IMR-90 (cell line): ENCODE data around the gene CNGB1. TPM values are rescaled to one million over a fixed set of nuclear protein-coding genes. Genes with fewer than 3 reads are reported as not detected.

Experiments
- ATAC-seq: fragments of 200-7000 bp; cut with Tn5 transposase; 2 replicates; pipeline ENCODE4 v1.9.1; 2020; ENCODE audit warnings: low read depth, mild to moderate bottlenecking, moderate library complexity
- BruUV-seq: library from RNA; stranded (reverse); fragments of 400-500 nt; replicated peaks from 2 replicates; lab custom pipeline; 2021; lab: Mats Ljungman, UMichigan
- CTCF ChIA-PET: fragments of 300-600 bp; formaldehyde crosslinking; extraction: SDS; loops from one replicate; lab custom pipeline; 2021; ENCODE audit warnings: antibody characterized with exemption; lab: Yijun Ruan, JAX
- POLR2A ChIA-PET: fragments of 300-600 bp; sonication (Branson Sonifier 250); formaldehyde crosslinking; loops from one replicate; lab custom pipeline; 2022; ENCODE audit warnings: antibody characterized with exemption; ENCODE audit not compliant: unreplicated experiment; lab: Charles Lee
- DNase-seq: peaks from one replicate; pipeline ENCODE4 v3.0.0; 2013
- H2AFZ ChIP-seq: replicated peaks from 2 replicates; pipeline ENCODE3; 2013; ENCODE audit warnings: low read length, mild to moderate bottlenecking; ENCODE audit not compliant: poor library complexity
- H2AK5ac ChIP-seq: 2 replicates; pipeline ENCODE4 v1.6.1; 2013; ENCODE audit warnings: low read depth, low read length, inconsistent platforms
- H2AK9ac ChIP-seq: replicated peaks from 2 replicates; pipeline ENCODE3; 2013; ENCODE audit warnings: mild to moderate bottlenecking, low read depth, low read length, moderate library complexity; ENCODE audit not compliant: poor library complexity
- H2BK120ac ChIP-seq: 2 replicates; pipeline ENCODE4 v1.6.1; 2013; ENCODE audit warnings: low read depth, low read length, inconsistent platforms
- H2BK15ac ChIP-seq: 3 replicates; pipeline ENCODE4 v1.6.1; 2013; ENCODE audit warnings: low read depth, low read length, inconsistent platforms
- H2BK20ac ChIP-seq: 2 replicates; pipeline ENCODE4 v1.6.1; 2013; ENCODE audit warnings: low read depth, mild to moderate bottlenecking, inconsistent platforms, low read length, moderate library complexity
- H2BK5ac ChIP-seq: 2 replicates; pipeline ENCODE4 v1.6.1; 2013; ENCODE audit warnings: mild to moderate bottlenecking, low read depth, low read length, inconsistent platforms; ENCODE audit not compliant: poor library complexity, severe bottlenecking
- H3K14ac ChIP-seq: replicated peaks from 2 replicates; pipeline ENCODE4 v1.6.1; 2013; ENCODE audit warnings: low read depth, low read length, inconsistent platforms
- H3K18ac ChIP-seq: 2 replicates; pipeline ENCODE4 v1.6.1; 2013; ENCODE audit warnings: low read depth, low read length, control low read depth
- H3K23ac ChIP-seq: 2 replicates; pipeline ENCODE4 v1.6.1; 2013; ENCODE audit warnings: low read depth, low read length, inconsistent platforms
- H3K27ac ChIP-seq: 2 replicates; pipeline ENCODE4 v1.5.1; 2013; ENCODE audit warnings: mild to moderate bottlenecking, control low read depth, low read length; ENCODE audit not compliant: insufficient read depth
- H3K27me3 ChIP-seq: 2 replicates; pipeline ENCODE4 v1.6.1; 2013; ENCODE audit warnings: low read length; ENCODE audit not compliant: control insufficient read depth, insufficient read depth
- H3K36me3 ChIP-seq: 2 replicates; pipeline ENCODE4 v1.6.1; 2013; ENCODE audit warnings: low read length, mixed read lengths; ENCODE audit not compliant: control insufficient read depth, insufficient read depth
- H3K4ac ChIP-seq: 2 replicates; pipeline ENCODE4 v1.6.1; 2013; ENCODE audit warnings: low read depth, low read length, inconsistent platforms
- H3K4me1 ChIP-seq: 2 replicates; pipeline ENCODE4 v1.6.1; 2013; ENCODE audit warnings: low read length, mixed read lengths; ENCODE audit not compliant: control insufficient read depth, insufficient read depth
- H3K4me2 ChIP-seq: 2 replicates; pipeline ENCODE4 v1.6.1; 2013; ENCODE audit warnings: low read depth, mild to moderate bottlenecking, control low read depth, low read length, moderate library complexity
- H3K4me3 ChIP-seq: 2 replicates; pipeline ENCODE4 v1.5.1; 2013; ENCODE audit warnings: low read depth, mild to moderate bottlenecking, control low read depth, low read length, moderate library complexity; ENCODE audit not compliant: insufficient read depth
- H3K56ac ChIP-seq: 2 replicates; pipeline ENCODE4 v1.6.1; 2013; ENCODE audit warnings: low read length, inconsistent platforms; ENCODE audit not compliant: insufficient read depth; ENCODE audit errors: extremely low read depth
- H3K79me1 ChIP-seq, 2 experiments: 2 replicates each; pipeline ENCODE4 v1.6.1; 2013; ENCODE audit warnings: low read length in 2 of 2, inconsistent platforms in 1 of 2, low read depth in 1 of 2
- H3K9ac ChIP-seq: 2 replicates; pipeline ENCODE4 v1.6.1; 2013; ENCODE audit warnings: low read depth, low read length, control low read depth
- H3K9me1 ChIP-seq: 2 replicates; pipeline ENCODE4 v1.6.1; 2013; ENCODE audit warnings: low read length, inconsistent platforms; ENCODE audit not compliant: insufficient read depth
- H3K9me3 ChIP-seq: 2 replicates; pipeline ENCODE4 v1.6.1; 2013; ENCODE audit warnings: low read length; ENCODE audit not compliant: control insufficient read depth, insufficient read depth
- H4K20me1 ChIP-seq: 2 replicates; pipeline ENCODE4 v1.6.1; 2013; ENCODE audit warnings: low read length, inconsistent platforms; ENCODE audit not compliant: insufficient read depth
- H4K5ac ChIP-seq: 2 replicates; pipeline ENCODE4 v1.6.1; 2013; ENCODE audit warnings: mild to moderate bottlenecking, low read depth, low read length, control low read depth
- H4K8ac ChIP-seq, 2 experiments: 2 replicates each; pipeline ENCODE4 v1.6.1; 2013; ENCODE audit warnings: low read depth in 2 of 2, low read length in 2 of 2, control low read depth in 1 of 2, inconsistent platforms in 1 of 2
- H4K91ac ChIP-seq: 2 replicates; pipeline ENCODE4 v1.6.1; 2013; ENCODE audit warnings: low read depth, low read length, inconsistent platforms; ENCODE audit not compliant: insufficient read depth
- BHLHE40 ChIP-seq: fragments of 150-350 bp; IDR thresholded peaks from 2 replicates; pipeline ENCODE4 v1.6.1; 2016; ENCODE audit warnings: mild to moderate bottlenecking, low read depth, low read length
- CEBPB ChIP-seq: IDR thresholded peaks from 2 replicates; pipeline ENCODE4 v1.6.1; 2012; ENCODE audit warnings: low read depth, low read length, improper control_type of control experiment
- CHD1 ChIP-seq: IDR thresholded peaks from 2 replicates; pipeline ENCODE4 v1.6.1; 2012; ENCODE audit warnings: low read depth, low read length, improper control_type of control experiment
- FOS ChIP-seq: fragments of 150-350 bp; IDR thresholded peaks from 2 replicates; pipeline ENCODE4 v1.6.1; 2016; ENCODE audit warnings: low read depth, low read length
- MAFK ChIP-seq: IDR thresholded peaks from 2 replicates; pipeline ENCODE4 v1.6.1; 2012; ENCODE audit warnings: low read depth, low read length, improper control_type of control experiment
- MAZ ChIP-seq: IDR thresholded peaks from 2 replicates; pipeline ENCODE4 v1.6.1; 2012; ENCODE audit warnings: low read depth, mild to moderate bottlenecking, low read length, improper control_type of control experiment, moderate library complexity, borderline replicate concordance
- MXI1 ChIP-seq: IDR thresholded peaks from 2 replicates; pipeline ENCODE4 v1.6.1; 2012; ENCODE audit warnings: low read depth, mild to moderate bottlenecking, low read length, moderate library complexity, borderline replicate concordance
- NFE2L2 ChIP-seq: fragments of 150-350 bp; IDR thresholded peaks from 2 replicates; pipeline ENCODE4 v1.6.1; 2016; ENCODE audit warnings: low read depth, mild to moderate bottlenecking, low read length
- POLR2A ChIP-seq: IDR thresholded peaks from 2 replicates; pipeline ENCODE4 v1.6.1; 2012; ENCODE audit warnings: mild to moderate bottlenecking, low read depth, low read length
- RAD21 ChIP-seq: IDR thresholded peaks from 2 replicates; pipeline ENCODE4 v1.6.1; 2012; ENCODE audit warnings: low read length, improper control_type of control experiment
- RCOR1 ChIP-seq: IDR thresholded peaks from 2 replicates; pipeline ENCODE4 v1.6.1; 2012; ENCODE audit warnings: mild to moderate bottlenecking, low read length, improper control_type of control experiment; ENCODE audit not compliant: insufficient replicate concordance
- RFX5 ChIP-seq: IDR thresholded peaks from 2 replicates; pipeline ENCODE4 v1.8.0; 2012; ENCODE audit warnings: low read depth, mild to moderate bottlenecking, low read length, moderate library complexity
- SMC3 ChIP-seq: fragments of 150-350 bp; IDR thresholded peaks from 2 replicates; pipeline ENCODE4 v1.6.1; 2016; ENCODE audit warnings: low read depth, mild to moderate bottlenecking, antibody characterized with exemption, low read length, moderate library complexity
- USF2 ChIP-seq: fragments of 150-350 bp; IDR thresholded peaks from 2 replicates; pipeline ENCODE4 v1.6.1; 2017; ENCODE audit warnings: mild to moderate bottlenecking, antibody characterized with exemption, low read length, low read depth
- WGBS, 2 experiments: methylation state at CpG; one replicate each; pipeline versions ENCODE4 v1.1.5 to v1.1.7; 2013; ENCODE audit warnings: missing lambda C conversion rate in 2 of 2; ENCODE audit not compliant: insufficient read length in 1 of 2; ENCODE audit errors: extremely low coverage in 2 of 2; 5-methylcytosine and 5-hydroxymethylcytosine counted together
- dilution Hi-C: fragments of 300-500 bp; cut with HindIII; formaldehyde crosslinking; loops from one replicate; pipeline ENCODE4 v1.14.3; 2018; ENCODE audit warnings: low sequenced_read_pairs; ENCODE audit not compliant: unreplicated experiment
- in situ Hi-C: fragments of 300-500 bp; cut with MboI; formaldehyde crosslinking; loops from 3 replicates; pipeline ENCODE4 v1.14.3; 2019; ENCODE audit warnings: low sequenced_read_pairs, inconsistent platforms, mixed read lengths
- intact Hi-C: fragments of 100-400 bp; cut with micrococcal nuclease; formaldehyde crosslinking; loops from 2 replicates; pipeline ENCODE4 v1.10.0; 2022
- polyA plus RNA-seq, 3 experiments: library from polyadenylated mRNA; depleted of rRNA; stranded (reverse); fragments of >200 nt; gene quantifications; 2 replicates each; pipeline ENCODE4 v1.2.3, GENCODE V29; 2012; ENCODE audit warnings: low replicate concordance in 1 of 3
- total RNA-seq: library from RNA; depleted of rRNA; stranded (reverse); fragments of >200 nt; gene quantifications from 2 replicates; pipeline ENCODE4 v1.2.3, GENCODE V29; 2012
- TF ChIP-seq, protein P1 (sequence below): conservative IDR thresholded peaks from 2 replicates; pipeline ENCODE4 v1.5.1; 2012; ENCODE audit warnings: mild to moderate bottlenecking, low read depth, low read length, improper control_type of control experiment
- TF ChIP-seq, protein P2 (sequence below): fragments of 150-350 bp; IDR thresholded peaks from 2 replicates; pipeline ENCODE4 v1.6.1; 2016; ENCODE audit warnings: low read depth, mild to moderate bottlenecking, low read length, moderate library complexity, borderline replicate concordance

The CNGB1 gene
- total and polyA plus RNA-seq, 2 of the 4 experiments (the other 2 are of a cell fraction): not detected

DNA sequence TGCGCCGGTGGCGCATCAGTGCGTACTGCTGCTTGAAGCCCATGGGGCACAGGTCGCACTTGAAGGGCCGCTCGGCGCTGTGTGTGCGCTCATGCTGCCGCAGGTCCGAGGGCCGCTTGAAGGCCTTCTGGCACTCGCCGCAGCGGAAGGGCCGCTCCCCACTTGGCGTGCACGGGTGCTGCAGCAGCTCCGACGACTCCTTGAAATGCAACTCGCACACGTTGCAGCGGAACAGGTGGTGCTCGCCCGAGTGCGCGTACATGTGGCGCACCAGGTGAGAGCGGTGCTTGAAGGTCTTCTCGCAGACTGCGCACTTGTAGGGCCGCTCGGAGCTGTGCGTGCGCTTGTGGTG lies 26.2 kb upstream of the CNGB1 start:
- peaks cover 34% of the 10 kb centered on the region; the same call in 1 of the 2 replicates for H3K36me3 ChIP-seq
- BruUV-seq: no TSS peak
- ChIA-PET POLR2A (no interaction called here), CTCF (no interaction called here)
- peaks cover 11% of the 10 kb centered on the region; the same call in 1 of the 2 replicates for H3K9me1 ChIP-seq
- no peak overlapping the region for H2BK15ac ChIP-seq
- in situ Hi-C loops: no loop called here
- H4K5ac ChIP-seq: no peak overlapping the region
- H3K79me1 ChIP-seq: peaks cover 15 to 53% of the 10 kb centered on the region in 2 experiments
- no peak overlapping the region for H3K14ac ChIP-seq
- H3K18ac ChIP-seq: no peak overlapping the region
- H3K56ac ChIP-seq: no peak overlapping the region
- no peak overlapping the region for H3K4me3 ChIP-seq
- 97% methylated on average over 34 of the region's 35 CpGs; no CpG with 5 or more reads in 1 of the 2 experiments for whole genome bisulfite sequencing, 2 experiments
- no peak overlapping the region for H2AFZ ChIP-seq
- H2BK5ac ChIP-seq: no peak overlapping the region
- H3K9me3 ChIP-seq: no peaks in the 10 kb centered on the region
- ATAC-seq (no peak), DNase-seq (no peak)
- no peak overlapping the region for H3K9ac ChIP-seq
- no peak for TF ChIP-seq MAZ
- TF ChIP-seq MAFK: no peak
- TF ChIP-seq, protein P1, sequence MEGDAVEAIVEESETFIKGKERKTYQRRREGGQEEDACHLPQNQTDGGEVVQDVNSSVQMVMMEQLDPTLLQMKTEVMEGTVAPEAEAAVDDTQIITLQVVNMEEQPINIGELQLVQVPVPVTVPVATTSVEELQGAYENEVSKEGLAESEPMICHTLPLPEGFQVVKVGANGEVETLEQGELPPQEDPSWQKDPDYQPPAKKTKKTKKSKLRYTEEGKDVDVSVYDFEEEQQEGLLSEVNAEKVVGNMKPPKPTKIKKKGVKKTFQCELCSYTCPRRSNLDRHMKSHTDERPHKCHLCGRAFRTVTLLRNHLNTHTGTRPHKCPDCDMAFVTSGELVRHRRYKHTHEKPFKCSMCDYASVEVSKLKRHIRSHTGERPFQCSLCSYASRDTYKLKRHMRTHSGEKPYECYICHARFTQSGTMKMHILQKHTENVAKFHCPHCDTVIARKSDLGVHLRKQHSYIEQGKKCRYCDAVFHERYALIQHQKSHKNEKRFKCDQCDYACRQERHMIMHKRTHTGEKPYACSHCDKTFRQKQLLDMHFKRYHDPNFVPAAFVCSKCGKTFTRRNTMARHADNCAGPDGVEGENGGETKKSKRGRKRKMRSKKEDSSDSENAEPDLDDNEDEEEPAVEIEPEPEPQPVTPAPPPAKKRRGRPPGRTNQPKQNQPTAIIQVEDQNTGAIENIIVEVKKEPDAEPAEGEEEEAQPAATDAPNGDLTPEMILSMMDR: no peak
- TF ChIP-seq CEBPB: no peak
- TF ChIP-seq SMC3: no peak
- no peak for TF ChIP-seq RCOR1
- TF ChIP-seq NFE2L2: no peak
- no peak for TF ChIP-seq RAD21
- TF ChIP-seq MXI1: no peak
- TF ChIP-seq FOS: no peak
- no peak for TF ChIP-seq USF2
- TF ChIP-seq BHLHE40: no peak
- TF ChIP-seq RFX5: no peak
- no peak for TF ChIP-seq POLR2A
- TF ChIP-seq, protein P2, sequence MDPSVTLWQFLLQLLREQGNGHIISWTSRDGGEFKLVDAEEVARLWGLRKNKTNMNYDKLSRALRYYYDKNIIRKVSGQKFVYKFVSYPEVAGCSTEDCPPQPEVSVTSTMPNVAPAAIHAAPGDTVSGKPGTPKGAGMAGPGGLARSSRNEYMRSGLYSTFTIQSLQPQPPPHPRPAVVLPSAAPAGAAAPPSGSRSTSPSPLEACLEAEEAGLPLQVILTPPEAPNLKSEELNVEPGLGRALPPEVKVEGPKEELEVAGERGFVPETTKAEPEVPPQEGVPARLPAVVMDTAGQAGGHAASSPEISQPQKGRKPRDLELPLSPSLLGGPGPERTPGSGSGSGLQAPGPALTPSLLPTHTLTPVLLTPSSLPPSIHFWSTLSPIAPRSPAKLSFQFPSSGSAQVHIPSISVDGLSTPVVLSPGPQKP: no peak
- no peak for TF ChIP-seq CHD1
- H2AK9ac ChIP-seq: no peak overlapping the region
- H3K4me1 ChIP-seq: peaks cover 12% of the 10 kb centered on the region
- no peak overlapping the region for H4K91ac ChIP-seq
- H2BK120ac ChIP-seq: no peak overlapping the region
- intact Hi-C loops: no loop called here
- no peak overlapping the region for H4K8ac ChIP-seq
- no peak overlapping the region for H3K4me2 ChIP-seq
- no peak overlapping the region for H2BK20ac ChIP-seq
- no peaks in the 10 kb centered on the region for H3K27me3 ChIP-seq
- H3K27ac ChIP-seq: no peak overlapping the region
- dilution Hi-C loops: no loop called here
- peaks cover 23% of the 10 kb centered on the region for H4K20me1 ChIP-seq
- no peak overlapping the region for H3K4ac ChIP-seq
- H3K23ac ChIP-seq: no peak overlapping the region
- no peak overlapping the region for H2AK5ac ChIP-seq
